GM23248 (cell line): ENCODE measurements around the gene MTCH1. TPM values are rescaled to one million over a fixed set of nuclear protein-coding genes. Genes with fewer than 3 reads are reported as not detected.

Experiments
- DNase-seq: peaks from one replicate; pipeline ENCODE4 v3.0.0-alpha.2; 2015
- H2AFZ ChIP-seq: fragments of 200-600 bp; sonication (generic); 2 replicates; pipeline ENCODE4 v1.6.1; 2016; ENCODE audit warnings: antibody characterized with exemption
- H3F3A ChIP-seq: fragments of 200-600 bp; sonication (generic); 2 replicates; pipeline ENCODE4 v1.6.1; 2016; ENCODE audit warnings: mild to moderate bottlenecking, antibody characterized with exemption, mixed run types; ENCODE audit not compliant: insufficient read depth
- H3K27ac ChIP-seq: fragments of 200-600 bp; sonication (generic); 2 replicates; pipeline ENCODE4 v1.5.1; 2016; ENCODE audit warnings: mild to moderate bottlenecking
- H3K27me3 ChIP-seq: fragments of 200-600 bp; sonication (generic); replicated peaks from 2 replicates; pipeline ENCODE4 v1.6.1; 2016; ENCODE audit warnings: mild to moderate bottlenecking; ENCODE audit not compliant: insufficient read depth
- H3K36me3 ChIP-seq: fragments of 200-600 bp; sonication (generic); 2 replicates; pipeline ENCODE4 v1.6.1; 2016; ENCODE audit warnings: low read depth, mild to moderate bottlenecking
- H3K4me1 ChIP-seq: fragments of 200-600 bp; sonication (generic); 2 replicates; pipeline ENCODE4 v1.6.1; 2016; ENCODE audit warnings: mild to moderate bottlenecking; ENCODE audit not compliant: insufficient read depth
- H3K4me2 ChIP-seq: fragments of 200-600 bp; sonication (generic); one replicate; pipeline ENCODE4 v1.6.1; 2016; ENCODE audit warnings: mild to moderate bottlenecking; ENCODE audit not compliant: unreplicated experiment
- H3K4me3 ChIP-seq: fragments of 200-600 bp; sonication (generic); 2 replicates; pipeline ENCODE4 v1.5.1; 2016; ENCODE audit warnings: mild to moderate bottlenecking
- H3K79me2 ChIP-seq: fragments of 200-600 bp; sonication (generic); 2 replicates; pipeline ENCODE4 v1.6.1; 2016; ENCODE audit warnings: mild to moderate bottlenecking; ENCODE audit not compliant: insufficient read depth
- H3K9ac ChIP-seq: fragments of 200-600 bp; sonication (generic); 2 replicates; pipeline ENCODE4 v1.6.1; 2016; ENCODE audit warnings: mild to moderate bottlenecking
- H3K9me2 ChIP-seq: fragments of 200-600 bp; sonication (generic); 2 replicates; pipeline ENCODE4 v1.6.1; 2016; ENCODE audit warnings: mixed run types, mild to moderate bottlenecking, moderate library complexity; ENCODE audit not compliant: insufficient read depth
- H3K9me3 ChIP-seq: fragments of 200-600 bp; sonication (generic); one replicate; pipeline ENCODE4 v1.6.1; 2017; ENCODE audit warnings: low read depth
- H4K20me1 ChIP-seq: fragments of 200-600 bp; sonication (generic); 2 replicates; pipeline ENCODE4 v1.6.0; 2016; ENCODE audit not compliant: insufficient read depth
- EZH2 ChIP-seq: fragments of 200-600 bp; sonication (generic); IDR thresholded peaks from 2 replicates; pipeline ENCODE4 v1.6.1; 2018; ENCODE audit warnings: antibody characterized with exemption, mild to moderate bottlenecking; ENCODE audit not compliant: insufficient read depth, poor library complexity, severe bottlenecking
- EZH2phosphoT487 ChIP-seq: fragments of 200-600 bp; sonication (generic); IDR thresholded peaks from 2 replicates; pipeline ENCODE4 v1.6.1; 2018; ENCODE audit warnings: antibody characterized with exemption, moderate library complexity, mild to moderate bottlenecking, low read depth; ENCODE audit not compliant: insufficient read depth
- WGBS, 2 experiments: methylation state at CpG; one replicate each; pipeline ENCODE4 v1.1.6; 2015 to 2017; ENCODE audit warnings: low lambda C conversion rate in 2 of 2, low coverage in 1 of 2; ENCODE audit errors: missing lambda C conversion rate in 2 of 2; 5-methylcytosine and 5-hydroxymethylcytosine counted together
- in situ Hi-C: fragments of 300-500 bp; cut with MboI; formaldehyde crosslinking; loops from 2 replicates; pipeline ENCODE4 v1.15.0; 2020
- polyA plus RNA-seq: library from polyadenylated mRNA; unstranded; fragments of >200 nt; fragmentation: Nextera tagmentation; extraction: Ambion mirVana; gene quantifications from 2 replicates; pipeline ENCODE4 v1.2.1, GENCODE V29; 2016
- total RNA-seq: library from RNA; depleted of rRNA; stranded (reverse); fragments of >200 nt; shearing (Covaris generic); gene quantifications from 2 replicates; pipeline ENCODE4 v1.2.3, GENCODE V29; 2014

MTCH1 gene
- total and polyA plus RNA-seq, 2 experiments from 2014 or later = 370 to 473 TPM

DNA sequence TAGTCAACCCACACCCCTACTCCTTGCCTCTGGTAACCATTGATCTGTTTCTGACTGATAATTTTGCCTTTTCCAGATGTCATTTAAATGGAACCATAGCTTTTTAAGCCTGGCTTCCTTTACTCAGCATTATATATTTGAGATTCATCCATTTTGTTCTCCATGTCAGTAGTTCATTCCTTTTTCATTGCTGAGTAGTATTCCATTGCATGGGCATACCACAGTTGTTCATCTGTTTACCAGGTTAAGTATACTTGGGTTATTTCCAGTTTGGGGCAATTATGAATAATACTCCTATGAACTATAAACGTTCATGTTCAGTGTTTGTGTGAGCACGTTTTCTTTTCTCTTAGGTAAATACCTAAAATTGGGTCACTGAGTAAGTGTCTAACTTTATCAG is 44.6 kb upstream of the MTCH1 start:
- Histone ChIP-seq H3K9me3 (no peaks in the 10 kb centered on the region), H3K79me2 (no peaks in the 10 kb centered on the region), H4K20me1 (no peaks in the 10 kb centered on the region), H2AFZ (no peak overlapping the region), H3K27me3 (no peaks in the 10 kb centered on the region), H3K4me2 (no peak overlapping the region), H3K27ac (no peak overlapping the region), H3K4me3 (no peak overlapping the region), H3K9ac (no peak overlapping the region), H3F3A (no peaks in the 10 kb centered on the region), H3K9me2 (no peaks in the 10 kb centered on the region), H3K4me1 (no peaks in the 10 kb centered on the region), H3K36me3 (no peaks in the 10 kb centered on the region)
- TF ChIP-seq EZH2phosphoT487 (no peak), EZH2 (no peak)
- no peak for DNase-seq
- in situ Hi-C loops = no loop called here
- 96 to 98% methylated on average over 2 of the region's 2 CpGs for WGBS, 2 experiments

GRCh38 chr6:37029249-37029971 is 43.4 kb upstream of the MTCH1 start:
- H3K9me3 ChIP-seq = no peaks in the 10 kb centered on the region
- H3K9ac ChIP-seq = no peak overlapping the region
- no peak overlapping the region for H3K27ac ChIP-seq
- 72 to 73% methylated on average over 4 of the region's 4 CpGs for WGBS, 2 experiments
- in situ Hi-C loops = no loop called here
- H3K36me3 ChIP-seq = no peaks in the 10 kb centered on the region
- H3K9me2 ChIP-seq = no peaks in the 10 kb centered on the region
- H3F3A ChIP-seq = no peaks in the 10 kb centered on the region
- no peaks in the 10 kb centered on the region for H3K4me1 ChIP-seq
- H3K4me3 ChIP-seq = no peak overlapping the region
- H3K27me3 ChIP-seq = no peaks in the 10 kb centered on the region
- TF ChIP-seq EZH2phosphoT487 = no peak
- H3K79me2 ChIP-seq = no peaks in the 10 kb centered on the region
- DNase-seq = peak; percentile 93
- H4K20me1 ChIP-seq = no peaks in the 10 kb centered on the region
- no peak overlapping the region for H3K4me2 ChIP-seq
- H2AFZ ChIP-seq = no peak overlapping the region

GRCh38 chr6:37027811-37028469 is 41.9 kb upstream of the MTCH1 start:
- 90% methylated on average over 17 of the region's 17 CpGs for WGBS, 2 experiments
- H3K9me2 ChIP-seq = no peaks in the 10 kb centered on the region
- no peaks in the 10 kb centered on the region for H3F3A ChIP-seq
- DNase-seq = no peak
- no peak overlapping the region for H3K9ac ChIP-seq
- H3K79me2 ChIP-seq = no peaks in the 10 kb centered on the region
- no peak overlapping the region for H3K27ac ChIP-seq
- H3K36me3 ChIP-seq = no peaks in the 10 kb centered on the region
- no peak overlapping the region for H3K4me2 ChIP-seq
- no peaks in the 10 kb centered on the region for H3K9me3 ChIP-seq
- H3K4me3 ChIP-seq = no peak overlapping the region
- no peaks in the 10 kb centered on the region for H3K4me1 ChIP-seq
- TF ChIP-seq EZH2phosphoT487 (no peak), EZH2 (no peak)
- in situ Hi-C loops = no loop called here
- no peaks in the 10 kb centered on the region for H4K20me1 ChIP-seq
- H3K27me3 ChIP-seq = no peaks in the 10 kb centered on the region
- no peak overlapping the region for H2AFZ ChIP-seq

GRCh38 chr6:37027036-37027720 is 41.2 kb upstream of the MTCH1 start:
- no peak for DNase-seq
- Histone ChIP-seq H2AFZ (no peak overlapping the region), H3K79me2 (no peaks in the 10 kb centered on the region), H3K9me3 (no peaks in the 10 kb centered on the region), H3K27ac (no peak overlapping the region), H3K4me2 (no peak overlapping the region), H3K9me2 (no peaks in the 10 kb centered on the region), H3K27me3 (no peaks in the 10 kb centered on the region), H3K9ac (no peak overlapping the region), H3F3A (no peaks in the 10 kb centered on the region), H3K4me1 (no peaks in the 10 kb centered on the region), H3K36me3 (no peaks in the 10 kb centered on the region), H3K4me3 (no peak overlapping the region), H4K20me1 (no peaks in the 10 kb centered on the region)
- 77 to 79% methylated on average over 15 of the region's 15 CpGs for WGBS, 2 experiments
- TF ChIP-seq EZH2phosphoT487 = no peak
- TF ChIP-seq EZH2 = no peak
- in situ Hi-C loops = no loop called here
